Stimulated activated CD8-positive, alpha-beta memory T cell treated with anti-CD3 and anti-CD28 coated beads, Interleukin-2, amount 100 ng/mL, for 1 hour (primary cell): ENCODE measurements around the gene CTSA.
"Not testable (repeated sequence)": the region's sequence is repeated elsewhere in the genome, so short reads cannot be mapped to it uniquely, and the experiment has no call there.

Source experiments
- DNase-seq, 2 donors: peaks; one replicate each; pipeline ENCODE4 v3.0.0-alpha.2; 2020; ENCODE audit warnings: low read depth in 2 of 2

CTSA gene

DNA sequence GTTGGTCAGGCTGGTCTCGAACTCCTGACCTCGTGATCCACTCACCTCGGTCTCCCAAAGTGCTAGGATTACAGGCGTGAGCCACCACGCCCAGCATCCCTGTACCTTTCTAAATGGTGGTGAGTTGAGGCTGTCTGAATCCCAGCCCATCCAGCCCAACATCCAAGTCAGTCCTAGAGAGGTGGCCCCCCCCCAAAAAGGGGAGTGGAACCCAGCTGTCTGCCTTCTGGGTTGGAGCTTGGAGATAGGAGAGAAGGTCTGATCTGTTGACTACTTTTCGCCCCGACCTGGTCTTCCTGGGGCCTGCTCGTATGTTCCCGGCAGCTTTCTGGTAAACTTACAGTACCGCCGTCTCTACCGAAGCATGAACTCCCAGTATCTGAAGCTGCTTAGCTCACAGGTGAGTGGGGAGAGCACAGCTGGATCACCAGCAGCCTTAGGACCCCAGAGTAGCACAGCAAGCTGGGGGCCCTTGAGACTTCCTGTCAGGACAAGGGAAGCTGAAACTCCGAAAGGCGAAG lies 5.6 kb downstream of the CTSA start:
- DNase-seq = no peak

DNA sequence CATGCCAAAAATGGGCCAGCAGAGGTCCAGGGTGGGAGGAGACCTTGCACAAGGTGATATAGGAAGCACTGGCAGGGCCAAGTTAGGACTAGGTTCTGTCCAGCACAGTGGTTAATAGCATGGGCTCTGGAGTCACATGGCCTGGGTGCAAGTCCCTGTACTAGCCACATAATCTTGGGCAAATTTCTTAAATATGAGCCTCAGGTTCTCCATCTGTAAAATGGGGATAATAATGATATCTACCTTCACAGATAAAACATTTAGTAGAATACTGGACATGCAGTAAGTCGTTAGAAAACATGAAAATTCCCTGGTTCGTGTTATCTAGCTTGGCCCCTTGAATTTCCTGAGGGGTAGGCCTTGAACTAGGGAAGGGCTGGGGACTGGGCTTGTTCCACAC lies 6.2 kb downstream of the CTSA start:
- DNase-seq = no peak

DNA sequence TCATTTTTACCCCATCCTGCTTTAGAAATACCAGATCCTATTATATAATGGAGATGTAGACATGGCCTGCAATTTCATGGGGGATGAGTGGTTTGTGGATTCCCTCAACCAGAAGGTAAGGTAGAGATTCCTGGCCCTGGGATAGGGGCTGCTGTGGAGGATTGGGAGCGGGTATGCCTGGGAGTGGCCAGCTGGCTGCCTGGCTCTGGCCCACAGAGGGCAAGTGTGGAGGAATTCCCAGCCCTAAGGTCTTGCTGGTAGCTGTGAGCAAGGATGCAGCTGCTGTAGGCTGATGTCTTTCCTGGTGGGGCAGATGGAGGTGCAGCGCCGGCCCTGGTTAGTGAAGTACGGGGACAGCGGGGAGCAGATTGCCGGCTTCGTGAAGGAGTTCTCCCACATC lies 6.6 kb downstream of the CTSA start:
- DNase-seq = no peak

DNA sequence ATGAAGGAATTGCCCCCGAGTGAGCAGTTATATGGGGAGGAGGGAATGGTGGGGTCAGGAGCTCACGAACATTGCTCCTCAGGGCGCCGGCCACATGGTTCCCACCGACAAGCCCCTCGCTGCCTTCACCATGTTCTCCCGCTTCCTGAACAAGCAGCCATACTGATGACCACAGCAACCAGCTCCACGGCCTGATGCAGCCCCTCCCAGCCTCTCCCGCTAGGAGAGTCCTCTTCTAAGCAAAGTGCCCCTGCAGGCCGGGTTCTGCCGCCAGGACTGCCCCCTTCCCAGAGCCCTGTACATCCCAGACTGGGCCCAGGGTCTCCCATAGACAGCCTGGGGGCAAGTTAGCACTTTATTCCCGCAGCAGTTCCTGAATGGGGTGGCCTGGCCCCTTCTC lies 7.2 kb downstream of the CTSA start:
- DNase-seq = no peak

DNA sequence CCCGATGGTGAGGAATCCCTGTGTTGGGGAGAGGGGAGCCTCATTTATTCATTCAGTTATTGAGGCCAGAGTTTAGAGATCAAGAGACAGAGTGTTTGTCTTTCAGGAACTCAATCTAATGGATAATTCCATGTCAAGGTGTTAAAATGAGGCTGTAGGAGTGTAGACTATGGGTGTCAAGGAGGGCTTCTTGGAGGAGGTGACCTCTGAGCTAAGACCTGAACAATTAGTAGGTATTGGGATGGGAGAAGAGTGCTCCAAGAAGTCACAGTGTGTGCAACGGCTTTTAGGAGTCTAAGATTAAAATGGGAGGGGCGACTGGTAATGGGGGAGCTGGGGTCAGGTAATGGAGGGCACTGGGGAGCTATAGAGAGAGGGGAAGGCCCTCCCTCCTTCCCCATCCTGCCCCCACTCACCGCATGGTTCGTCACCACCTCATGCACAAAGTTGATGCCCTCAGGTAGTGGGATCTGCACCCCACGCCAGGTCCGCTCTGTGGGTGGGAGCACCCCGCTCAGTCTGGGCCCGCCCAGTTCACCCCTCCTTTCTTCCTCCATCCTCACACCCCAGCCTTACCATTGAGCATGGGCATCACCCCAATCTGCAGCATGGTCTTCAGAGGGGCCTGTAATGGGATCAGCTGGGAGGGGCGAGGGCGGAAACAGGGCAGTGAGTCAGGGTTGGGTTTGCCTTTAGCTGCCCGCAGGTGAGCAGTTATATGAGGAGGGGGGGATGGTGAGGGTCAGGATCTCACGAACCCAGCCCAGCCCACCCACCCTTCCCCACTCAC lies 8.1 kb downstream of the CTSA start:
- no peak for DNase-seq

DNA sequence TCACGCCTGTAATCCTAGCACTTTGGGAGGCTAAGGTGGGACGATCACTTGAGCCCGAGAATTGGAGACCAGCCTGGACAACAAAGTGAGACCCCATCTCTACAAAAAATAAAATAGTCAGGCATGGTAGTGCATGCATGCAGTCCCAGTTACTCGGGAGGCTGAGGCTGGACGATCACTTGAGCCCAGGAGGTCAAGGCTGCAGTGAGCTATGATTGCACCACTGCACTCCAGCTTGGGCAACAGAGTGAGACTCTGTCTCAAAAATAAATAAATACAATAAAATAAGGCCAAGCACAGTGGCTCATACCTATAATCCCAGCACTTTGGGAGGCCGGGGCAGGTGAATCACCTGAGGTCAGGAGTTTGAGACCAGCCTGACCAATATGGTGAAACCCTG lies 10.2 kb downstream of the CTSA start:
- DNase-seq = not testable (repeated sequence)

DNA sequence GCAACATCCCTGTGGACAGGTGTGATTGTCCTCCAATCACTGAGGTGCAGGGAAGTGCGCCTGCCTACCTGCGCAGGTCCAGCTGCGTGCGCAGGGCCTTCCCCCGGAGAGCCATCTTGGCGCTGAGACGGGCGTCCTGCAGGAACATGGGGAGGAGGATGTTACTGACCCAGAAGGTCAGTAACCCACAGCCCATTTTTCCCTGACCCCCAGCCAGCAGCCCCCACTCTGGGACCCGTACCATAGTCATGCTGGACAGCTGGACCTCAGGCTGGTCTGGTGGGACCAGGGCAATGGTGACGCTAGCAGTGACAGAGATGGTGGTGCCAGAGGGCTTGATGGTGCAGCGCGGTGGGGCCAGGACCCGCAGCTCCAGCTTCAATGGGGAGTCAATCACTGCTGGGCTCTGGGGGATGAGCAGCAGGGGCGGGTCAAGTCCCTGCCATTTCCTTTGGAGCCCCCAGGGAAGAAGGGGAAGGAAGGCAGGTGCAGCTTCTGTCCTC lies 11.1 kb downstream of the CTSA start:
- DNase-seq = no peak

DNA sequence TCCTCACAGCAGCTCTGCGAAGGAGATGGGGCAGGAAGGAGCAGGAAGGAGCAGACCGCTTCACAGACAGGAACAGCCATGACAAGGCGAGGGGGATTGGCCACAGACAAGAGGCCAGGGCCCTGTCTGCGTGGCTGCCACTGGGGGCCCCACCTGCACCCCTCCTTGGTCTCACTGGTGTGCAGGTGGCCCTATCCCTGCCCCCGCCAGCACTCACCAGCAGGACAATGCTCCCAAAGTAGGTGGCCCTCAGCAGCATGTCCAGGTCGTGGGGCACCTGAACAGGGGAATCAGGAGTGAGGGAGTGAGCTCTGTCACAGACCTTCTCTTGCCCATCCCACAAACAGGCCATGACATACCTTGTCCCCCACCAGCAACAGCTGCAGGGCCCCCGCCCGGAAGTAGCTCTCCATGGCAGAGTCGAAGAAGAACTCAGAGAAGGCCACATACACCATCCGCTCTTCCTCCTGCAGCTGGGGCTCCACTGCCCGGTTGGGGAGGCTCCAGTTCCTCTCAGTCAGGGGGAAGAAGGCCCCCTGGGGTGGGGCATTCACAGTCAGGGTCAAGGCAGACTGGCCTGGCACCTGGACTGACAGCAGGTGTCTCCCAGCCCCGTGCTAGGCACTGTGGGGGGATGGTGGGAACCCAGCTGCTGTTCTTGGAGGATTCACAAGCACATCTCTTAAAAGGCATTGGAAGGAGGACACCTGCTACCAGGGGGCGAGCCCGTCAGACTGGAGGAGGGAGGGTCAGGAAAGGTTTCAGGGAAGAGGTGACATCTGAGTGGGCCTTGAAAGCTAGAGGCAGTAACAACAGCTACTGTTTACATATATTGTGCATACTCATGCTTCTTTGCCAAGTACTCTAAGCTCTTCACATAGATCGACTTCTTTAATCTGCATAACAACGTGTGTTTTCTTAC lies 13.7 kb downstream of the CTSA start:
- no peak for DNase-seq

DNA sequence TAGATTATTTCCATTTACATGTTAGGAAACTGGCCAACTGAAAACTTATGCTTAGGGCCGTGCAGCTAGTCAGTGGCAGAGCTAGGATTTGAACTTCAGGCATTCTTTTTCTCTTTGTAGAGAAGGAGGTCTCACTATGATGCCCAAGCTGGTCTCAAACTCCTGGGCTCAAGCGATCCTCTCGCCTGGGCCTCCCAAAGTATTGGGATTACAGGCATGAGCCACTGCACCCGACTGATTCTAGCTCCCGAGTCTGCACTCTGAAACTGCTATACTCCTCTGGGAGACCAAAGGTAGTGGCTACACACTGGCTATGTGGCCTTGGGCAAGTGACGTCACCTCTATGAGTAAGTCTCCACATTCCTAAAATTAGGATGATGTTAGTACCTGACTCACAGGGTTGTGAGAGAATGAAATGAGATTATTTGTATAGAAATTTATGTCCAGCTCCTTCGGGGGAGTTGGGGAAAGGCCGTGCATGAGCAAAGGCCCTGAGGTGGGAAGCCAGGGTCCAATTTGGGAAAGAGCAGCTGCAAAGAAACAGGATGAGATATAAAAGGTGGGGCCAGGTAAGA lies 14.5 kb downstream of the CTSA start:
- DNase-seq = no peak

DNA sequence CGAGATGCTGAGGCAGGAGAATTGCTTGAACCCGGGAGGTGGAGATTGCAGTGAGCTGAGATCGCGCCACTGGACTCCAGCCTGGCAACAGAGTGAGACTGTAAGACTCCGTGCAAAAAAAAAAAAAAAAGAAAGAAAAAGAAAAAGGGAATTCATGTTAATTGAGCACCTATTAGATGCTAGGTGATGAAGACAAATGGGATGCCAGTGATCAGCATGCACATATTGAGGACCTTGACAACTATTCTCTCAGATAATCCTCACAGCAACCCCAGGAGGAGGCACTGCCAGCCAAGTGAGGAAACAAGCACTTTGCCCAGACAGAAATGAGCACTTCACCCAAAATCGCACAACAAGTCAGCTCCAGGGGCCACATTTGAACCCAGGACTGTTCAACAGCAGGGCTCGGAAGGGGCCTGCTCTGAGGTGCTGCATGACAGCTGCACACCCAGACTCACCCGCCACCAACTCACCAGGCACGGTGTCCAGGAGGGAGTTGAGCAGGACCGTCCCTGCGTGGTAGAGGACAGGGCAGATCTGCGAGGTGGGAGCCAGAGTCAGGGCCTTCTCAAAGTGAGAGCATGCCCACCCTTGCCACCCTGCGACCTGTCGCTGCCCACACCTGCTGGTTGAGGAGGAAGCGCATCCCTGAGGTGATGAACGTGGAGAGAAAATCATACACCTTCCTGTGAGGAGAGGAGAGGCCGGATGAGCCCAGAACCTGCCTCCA lies 16.2 kb downstream of the CTSA start:
- DNase-seq = no peak

DNA sequence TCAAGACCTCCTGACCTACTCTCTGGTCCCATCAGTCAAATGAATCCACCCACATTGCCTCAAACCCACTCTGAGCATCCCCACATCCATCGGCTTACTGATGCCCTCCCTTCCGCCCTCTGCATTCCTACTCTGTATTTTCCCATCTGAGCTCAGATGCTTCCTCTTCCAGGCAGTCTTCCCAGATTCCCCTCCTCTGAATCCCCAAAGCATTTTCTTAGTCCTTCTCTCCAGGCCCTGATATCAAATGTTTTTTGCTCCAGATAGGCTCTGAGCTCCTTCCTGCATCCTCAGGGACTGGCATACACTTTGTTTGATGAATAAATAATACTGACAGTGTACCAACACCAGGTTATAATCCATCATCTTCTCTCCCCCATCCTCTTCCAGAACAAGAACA lies 16.9 kb downstream of the CTSA start:
- DNase-seq = no peak

DNA sequence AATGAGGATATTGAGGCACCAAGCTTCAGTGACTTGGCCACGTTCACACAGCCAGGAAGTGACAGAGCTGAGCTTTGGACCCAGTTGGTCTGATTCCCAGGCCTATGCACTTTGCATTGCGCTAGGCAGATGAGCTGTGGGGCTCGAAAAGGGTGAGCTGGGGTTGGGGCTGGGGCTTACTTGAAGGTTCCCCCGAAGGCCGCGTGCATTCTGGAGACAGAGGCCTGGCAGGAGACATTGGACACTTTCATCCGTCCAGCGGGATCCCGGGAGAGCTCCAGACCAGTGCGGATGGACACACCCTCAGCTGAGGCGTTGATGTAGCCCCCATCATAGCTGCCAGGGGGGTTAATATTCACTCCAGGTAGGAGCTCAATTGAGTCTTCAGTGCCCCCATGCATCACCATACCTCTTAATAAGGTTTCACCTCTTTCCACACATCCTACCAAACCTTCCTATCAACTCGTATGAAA lies 18.2 kb downstream of the CTSA start:
- DNase-seq = no peak

DNA sequence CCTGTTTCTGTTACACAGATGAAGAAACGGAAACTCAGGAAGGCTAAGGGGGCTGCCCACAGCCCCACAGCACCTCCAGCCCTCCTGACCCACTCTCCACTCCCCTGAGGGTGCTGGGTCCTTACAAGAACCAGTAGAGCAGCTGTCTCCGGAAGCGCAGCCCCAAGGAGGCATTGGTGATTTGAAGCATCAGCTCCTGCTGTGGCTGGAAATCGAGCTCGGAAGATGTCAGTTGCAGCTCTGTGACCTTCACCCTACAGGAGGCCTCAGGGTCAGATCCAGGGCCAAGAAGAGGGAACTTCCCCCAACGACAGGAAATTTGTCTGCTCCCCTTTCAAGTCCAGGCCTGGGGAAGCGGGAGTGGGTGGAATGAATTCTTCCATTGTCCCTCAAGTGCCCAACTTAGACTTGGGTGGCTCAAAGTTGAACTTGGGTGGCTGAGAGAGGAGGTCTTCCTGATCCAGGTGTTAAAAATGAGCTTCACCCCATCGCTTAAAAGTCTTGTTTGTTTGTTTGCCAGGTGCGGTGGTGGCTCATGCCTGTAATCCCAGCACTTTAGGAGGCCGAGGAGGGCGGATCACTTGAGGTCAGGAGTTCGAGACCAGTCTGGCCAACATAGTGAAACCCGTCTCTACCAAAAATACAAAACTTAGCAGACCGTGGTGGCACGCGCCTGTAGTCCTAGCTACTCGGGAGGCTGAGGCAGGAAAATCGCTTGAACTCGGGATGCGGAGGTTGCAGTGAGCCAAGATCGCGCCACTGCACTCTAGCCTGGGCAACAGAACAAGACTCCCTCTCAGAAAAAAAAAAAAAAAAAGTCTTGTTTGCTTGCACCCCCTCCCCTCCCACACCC lies 18.9 kb downstream of the CTSA start:
- no peak for DNase-seq

DNA sequence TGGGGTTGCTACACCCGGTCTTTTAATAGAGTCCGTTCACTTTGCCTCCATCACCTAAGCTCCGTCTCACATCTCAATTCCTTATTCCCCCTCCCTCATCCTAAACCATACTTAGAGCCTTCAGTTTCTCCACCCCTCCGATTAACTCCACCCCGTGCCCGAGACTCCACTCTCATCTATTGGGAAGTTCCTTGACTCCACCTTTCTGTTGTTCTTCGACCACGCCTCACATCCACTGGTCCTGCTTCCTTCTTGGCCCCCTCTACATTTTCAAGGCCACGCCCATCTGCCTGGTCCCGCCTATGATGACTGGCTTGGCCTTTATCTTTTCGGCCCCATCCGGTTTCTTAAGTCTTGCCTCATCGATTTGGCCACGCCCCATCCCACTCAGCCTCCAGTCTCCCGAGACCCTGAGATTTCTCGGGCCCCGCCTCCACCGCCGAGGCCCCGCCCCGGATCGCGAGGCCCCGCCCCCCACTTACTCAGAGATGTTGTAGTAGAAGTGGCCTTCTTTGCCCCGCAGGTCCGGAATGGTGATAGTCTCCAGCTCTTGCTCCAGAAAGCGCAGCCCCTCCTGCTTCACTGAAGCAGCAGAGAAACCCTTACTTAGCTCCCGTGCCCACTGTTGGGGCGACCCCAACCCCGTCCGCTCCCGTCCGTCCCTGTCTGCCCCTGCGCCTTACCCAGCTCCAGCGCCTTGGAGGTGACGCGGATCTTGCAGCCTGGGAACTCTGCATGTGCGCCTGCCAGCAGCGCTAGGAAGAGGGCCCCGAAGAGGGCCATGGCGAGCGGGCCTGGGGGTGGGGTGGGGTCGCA lies 19.7 kb downstream of the CTSA start:
- peak; percentile 79 for DNase-seq

DNA sequence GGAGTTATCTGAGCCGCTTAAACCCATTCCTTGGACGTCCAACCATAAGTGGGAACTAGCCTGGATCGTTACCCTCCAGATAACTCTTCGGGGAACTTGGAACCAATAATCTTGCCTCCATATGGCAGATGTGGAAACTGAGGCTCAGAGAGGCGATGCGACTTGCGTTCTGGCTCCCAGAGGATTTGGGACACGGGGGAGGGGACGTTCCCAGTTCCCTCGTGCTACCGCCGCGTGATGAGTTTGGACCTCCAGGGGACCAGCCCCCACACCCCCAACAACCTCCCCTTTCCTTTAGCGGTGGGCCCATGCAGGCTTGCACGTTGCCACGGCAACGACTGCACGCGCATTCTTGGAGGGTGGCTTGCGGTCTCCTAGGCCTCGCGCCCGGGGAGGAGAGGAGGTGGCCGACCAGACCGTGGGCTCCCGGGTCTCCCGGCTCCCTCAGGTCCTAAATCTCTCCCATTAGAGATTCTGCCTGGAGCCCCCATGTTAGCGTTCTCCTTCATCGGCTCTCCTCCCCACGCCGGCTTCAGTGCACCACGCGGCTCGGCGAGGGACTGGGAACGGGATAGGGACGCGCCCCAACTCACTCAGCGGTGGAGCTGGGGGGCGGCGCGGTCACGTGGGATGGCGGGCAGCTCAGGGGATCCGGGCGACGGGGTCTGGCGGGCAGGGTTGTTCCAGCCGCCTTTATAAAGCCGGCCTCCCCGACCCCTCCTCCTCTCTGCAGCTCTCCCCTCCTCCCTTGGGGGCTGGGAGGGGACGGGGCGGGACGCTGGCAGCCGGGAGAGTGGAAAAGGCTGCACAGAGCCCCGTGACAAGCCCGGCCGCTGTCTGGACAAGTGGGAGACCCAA lies 20.6 kb downstream of the CTSA start, which contains the start of gene PLTP:
Gene PLTP, minus strand, starts transcription at position 670 of the 858 bp plus-strand sequence. CDS start 703 bp downstream, outside the sequence.
- no peak for DNase-seq

DNA sequence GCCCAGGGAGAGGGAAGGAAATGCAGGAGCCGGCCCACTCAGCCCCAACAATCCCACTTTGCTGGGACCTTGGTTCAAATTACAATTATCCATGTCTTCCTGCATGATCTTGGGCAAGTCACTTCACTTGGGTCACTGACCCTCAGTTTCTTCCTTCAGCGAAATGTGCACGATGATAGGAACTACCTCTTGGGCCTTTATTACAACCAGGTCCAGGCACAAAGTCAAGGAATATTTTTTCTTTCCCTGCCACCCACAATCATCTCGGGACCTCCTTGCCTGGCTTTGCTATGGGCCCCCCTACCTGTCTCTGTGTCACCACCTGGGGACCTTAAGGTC lies 21.2 kb downstream of the CTSA start:
- DNase-seq = no peak

DNA sequence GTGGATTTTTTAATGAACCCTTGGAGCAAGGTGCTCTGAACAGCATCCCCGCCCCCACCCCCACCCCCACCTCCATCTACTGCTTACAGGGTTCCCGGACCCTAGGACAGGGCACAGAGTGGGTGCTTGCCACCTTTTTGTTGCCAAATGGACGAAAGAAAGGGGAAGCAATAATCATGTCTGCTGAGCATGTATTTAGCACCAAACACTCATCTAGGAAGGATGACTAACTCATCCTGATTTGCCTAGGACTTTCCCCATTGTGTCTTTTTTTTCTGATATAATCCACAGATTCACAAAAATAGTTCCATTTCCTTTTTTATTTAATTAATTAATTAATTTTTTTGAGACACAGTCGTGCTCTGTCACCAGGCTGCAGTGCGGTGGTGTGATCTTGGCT lies 22.0 kb downstream of the CTSA start:
- no peak for DNase-seq

DNA sequence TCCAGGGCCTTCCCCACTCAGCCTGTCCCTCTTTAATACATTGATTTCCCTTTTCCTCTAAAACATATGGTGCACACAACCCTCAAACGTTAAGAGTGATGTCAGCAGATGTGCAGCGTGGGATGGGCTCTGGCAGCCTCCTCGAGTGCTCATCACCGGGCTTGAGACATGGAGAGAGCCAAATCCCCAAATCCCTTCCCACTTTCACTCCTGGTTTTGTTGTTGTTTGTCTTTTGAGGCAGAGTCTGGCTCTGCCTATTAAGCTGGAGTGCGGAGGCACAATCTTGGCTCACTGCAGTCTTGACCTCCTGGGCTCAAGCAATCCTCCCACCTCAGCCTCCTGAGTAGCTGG lies 26.6 kb downstream of the CTSA start:
- no peak for DNase-seq
